Measurements from ENCODE around the gene TCERG1L.
"Not testable (repeated sequence)": the region's sequence is repeated elsewhere in the genome, so short reads cannot be mapped to it uniquely, and the experiment has no call there.

The TCERG1L gene

GRCh38 chr10:131078882-131079280, 232.6 kb downstream of the TCERG1L start:
- DNase-seq; H2BK120ac ChIP-seq (ENCODE audit: low read depth, low read length); H3K27me3 ChIP-seq (ENCODE audit: control insufficient read depth in 1 of 2, insufficient read depth in 1 of 2, low read length in 2 of 2); H3K4ac ChIP-seq (ENCODE audit: low read depth in 1 of 2, low read length in 2 of 2); H4K8ac ChIP-seq (ENCODE audit: low read length); H2AK5ac ChIP-seq (ENCODE audit: low read length, severe bottlenecking); H3K14ac ChIP-seq (ENCODE audit: low read length in 2 of 2); H3K36me3 ChIP-seq (ENCODE audit: control insufficient read depth in 1 of 2, insufficient read depth in 2 of 2, low read depth in 1 of 2, low read length in 2 of 2); H3K4me2 ChIP-seq (ENCODE audit: low read length, poor library complexity, severe bottlenecking); H3K18ac ChIP-seq (ENCODE audit: low read depth in 1 of 2, low read length in 2 of 2); H2BK15ac ChIP-seq (ENCODE audit: low read depth, poor library complexity, severe bottlenecking); H3K9ac ChIP-seq (ENCODE audit: low read length); H2BK12ac ChIP-seq (ENCODE audit: low read length in 2 of 2); H3K27ac ChIP-seq (ENCODE audit: low read length, poor library complexity, severe bottlenecking); H2AFZ ChIP-seq (ENCODE audit: low read depth, low read length); H3K23ac ChIP-seq (ENCODE audit: low read length in 2 of 2); H3K79me1 ChIP-seq (replicated peaks; ENCODE audit: low read length, poor library complexity, severe bottlenecking); H3K4me3 ChIP-seq (ENCODE audit: insufficient read depth in 1 of 2, low read depth in 1 of 2, low read length in 2 of 2); H3K9me3 ChIP-seq (ENCODE audit: control insufficient read depth, low read length); H4K91ac ChIP-seq (ENCODE audit: low read length); H2BK5ac ChIP-seq (ENCODE audit: low read depth, low read length, poor library complexity, severe bottlenecking); H3K4me1 ChIP-seq (ENCODE audit: control insufficient read depth, insufficient read depth, low read depth, low read length): not testable (repeated sequence)
- WGBS: 74% methylated on average over 19 of the region's 19 CpGs

- Histone ChIP-seq H3K79me1 (replicated peaks; ENCODE audit: low read length, poor library complexity, severe bottlenecking) (no peaks in the 10 kb centered on the region), H3K14ac (ENCODE audit: low read length in 2 of 2) (no peak overlapping the region), H2BK5ac (ENCODE audit: low read depth, low read length, poor library complexity, severe bottlenecking) (no peak overlapping the region), H4K8ac (ENCODE audit: low read length) (no peak overlapping the region), H3K23ac (ENCODE audit: low read length in 2 of 2) (no peak overlapping the region), H3K4me3 (ENCODE audit: insufficient read depth in 1 of 2, low read depth in 1 of 2, low read length in 2 of 2) (no peak overlapping the region), H3K36me3 (ENCODE audit: control insufficient read depth in 1 of 2, insufficient read depth in 2 of 2, low read depth in 1 of 2, low read length in 2 of 2) (no peaks in the 10 kb centered on the region), H3K4me2 (ENCODE audit: low read length, poor library complexity, severe bottlenecking) (no peak overlapping the region), H2BK12ac (ENCODE audit: low read length in 2 of 2) (no peak overlapping the region), H3K9ac (ENCODE audit: low read length) (no peak overlapping the region), H3K4ac (ENCODE audit: low read depth in 1 of 2, low read length in 2 of 2) (no peak overlapping the region), H3K27ac (ENCODE audit: low read length, poor library complexity, severe bottlenecking) (no peak overlapping the region), H2BK120ac (ENCODE audit: low read depth, low read length) (no peak overlapping the region), H3K27me3 (ENCODE audit: control insufficient read depth in 1 of 2, insufficient read depth in 1 of 2, low read length in 2 of 2) (no peaks in the 10 kb centered on the region), H3K9me3 (ENCODE audit: control insufficient read depth, low read length) (no peaks in the 10 kb centered on the region), H2AK5ac (ENCODE audit: low read length, severe bottlenecking) (no peak overlapping the region), H3K18ac (ENCODE audit: low read depth in 1 of 2, low read length in 2 of 2) (no peak overlapping the region), H4K91ac (ENCODE audit: low read length) (no peak overlapping the region), H2AFZ (ENCODE audit: low read depth, low read length) (no peak overlapping the region), H2BK15ac (ENCODE audit: low read depth, poor library complexity, severe bottlenecking) (no peak overlapping the region), H3K4me1 (ENCODE audit: control insufficient read depth, insufficient read depth, low read depth, low read length) (no peaks in the 10 kb centered on the region)
- 71% methylated on average over 18 of the region's 18 CpGs for WGBS
- DNase-seq: no peak
Observed at GRCh38 chr10:131078131-131078881, 233.2 kb downstream of the TCERG1L start.

GRCh38 chr10:131077724-131078123, 233.8 kb downstream of the TCERG1L start:
- no peak overlapping the region for H2BK15ac ChIP-seq (ENCODE audit: low read depth, poor library complexity, severe bottlenecking)
- no peak overlapping the region for H3K23ac ChIP-seq (ENCODE audit: low read length in 2 of 2)
- H3K14ac ChIP-seq (ENCODE audit: low read length in 2 of 2): no peak overlapping the region
- WGBS: 72% methylated on average over 6 of the region's 6 CpGs
- DNase-seq: no peak
- H3K27ac ChIP-seq (ENCODE audit: low read length, poor library complexity, severe bottlenecking): no peak overlapping the region
- H3K9ac ChIP-seq (ENCODE audit: low read length): no peak overlapping the region
- H2BK12ac ChIP-seq (ENCODE audit: low read length in 2 of 2): no peak overlapping the region
- H4K8ac ChIP-seq (ENCODE audit: low read length): no peak overlapping the region
- H3K18ac ChIP-seq (ENCODE audit: low read depth in 1 of 2, low read length in 2 of 2): no peak overlapping the region
- no peaks in the 10 kb centered on the region for H3K79me1 ChIP-seq (replicated peaks; ENCODE audit: low read length, poor library complexity, severe bottlenecking)
- H3K27me3 ChIP-seq (ENCODE audit: control insufficient read depth in 1 of 2, insufficient read depth in 1 of 2, low read length in 2 of 2): no peaks in the 10 kb centered on the region
- no peak overlapping the region for H3K4me3 ChIP-seq (ENCODE audit: insufficient read depth in 1 of 2, low read depth in 1 of 2, low read length in 2 of 2)
- H2BK120ac ChIP-seq (ENCODE audit: low read depth, low read length): no peak overlapping the region
- no peak overlapping the region for H2AFZ ChIP-seq (ENCODE audit: low read depth, low read length)
- H3K9me3 ChIP-seq (ENCODE audit: control insufficient read depth, low read length): no peaks in the 10 kb centered on the region
- H3K4ac ChIP-seq (ENCODE audit: low read depth in 1 of 2, low read length in 2 of 2): no peak overlapping the region
- no peak overlapping the region for H2AK5ac ChIP-seq (ENCODE audit: low read length, severe bottlenecking)
- no peaks in the 10 kb centered on the region for H3K4me1 ChIP-seq (ENCODE audit: control insufficient read depth, insufficient read depth, low read depth, low read length)
- H2BK5ac ChIP-seq (ENCODE audit: low read depth, low read length, poor library complexity, severe bottlenecking): no peak overlapping the region
- H3K4me2 ChIP-seq (ENCODE audit: low read length, poor library complexity, severe bottlenecking): no peak overlapping the region
- no peak overlapping the region for H4K91ac ChIP-seq (ENCODE audit: low read length)
- no peaks in the 10 kb centered on the region for H3K36me3 ChIP-seq (ENCODE audit: control insufficient read depth in 1 of 2, insufficient read depth in 2 of 2, low read depth in 1 of 2, low read length in 2 of 2)

GRCh38 chr10:131077031-131077430, 234.5 kb downstream of the TCERG1L start:
- Histone ChIP-seq H2AFZ (ENCODE audit: low read depth, low read length) (no peak overlapping the region), H3K9ac (ENCODE audit: low read length) (no peak overlapping the region), H2AK5ac (ENCODE audit: low read length, severe bottlenecking) (no peak overlapping the region), H2BK12ac (ENCODE audit: low read length in 2 of 2) (no peak overlapping the region), H3K4me2 (ENCODE audit: low read length, poor library complexity, severe bottlenecking) (no peak overlapping the region), H3K36me3 (ENCODE audit: control insufficient read depth in 1 of 2, insufficient read depth in 2 of 2, low read depth in 1 of 2, low read length in 2 of 2) (no peaks in the 10 kb centered on the region), H3K9me3 (ENCODE audit: control insufficient read depth, low read length) (no peaks in the 10 kb centered on the region), H4K91ac (ENCODE audit: low read length) (no peak overlapping the region), H3K18ac (ENCODE audit: low read depth in 1 of 2, low read length in 2 of 2) (no peak overlapping the region), H3K14ac (ENCODE audit: low read length in 2 of 2) (no peak overlapping the region), H3K27me3 (ENCODE audit: control insufficient read depth in 1 of 2, insufficient read depth in 1 of 2, low read length in 2 of 2) (no peaks in the 10 kb centered on the region), H2BK5ac (ENCODE audit: low read depth, low read length, poor library complexity, severe bottlenecking) (no peak overlapping the region), H3K23ac (ENCODE audit: low read length in 2 of 2) (no peak overlapping the region), H2BK15ac (ENCODE audit: low read depth, poor library complexity, severe bottlenecking) (no peak overlapping the region), H3K79me1 (replicated peaks; ENCODE audit: low read length, poor library complexity, severe bottlenecking) (no peaks in the 10 kb centered on the region), H3K4me1 (ENCODE audit: control insufficient read depth, insufficient read depth, low read depth, low read length) (no peaks in the 10 kb centered on the region), H3K4ac (ENCODE audit: low read depth in 1 of 2, low read length in 2 of 2) (no peak overlapping the region), H3K27ac (ENCODE audit: low read length, poor library complexity, severe bottlenecking) (no peak overlapping the region), H4K8ac (ENCODE audit: low read length) (no peak overlapping the region), H3K4me3 (ENCODE audit: insufficient read depth in 1 of 2, low read depth in 1 of 2, low read length in 2 of 2) (no peak overlapping the region), H2BK120ac (ENCODE audit: low read depth, low read length) (no peak overlapping the region)
- DNase-seq: no peak
- 87% methylated on average over 6 of the region's 6 CpGs for WGBS

Data from mesenchymal stem cell (in vitro differentiated cells and primary cell).